CD14-positive monocyte (primary cell): ENCODE measurements around the gene SNRPD2. TPM values are rescaled to one million over a fixed set of nuclear protein-coding genes. Genes with fewer than 3 reads are reported as not detected.

ENCODE experiments used
- DNase-seq, 3 donors: peaks; one replicate each; pipeline ENCODE4 v3.0.0-alpha.2; 2011 to 2022
- H2AFZ ChIP-seq: 2 replicates; pipeline ENCODE4 v1.6.0; 2012; ENCODE audit warnings: mild to moderate bottlenecking, low read depth, low read length, inconsistent platforms; ENCODE audit not compliant: insufficient read depth, poor library complexity, severe bottlenecking
- H3K27ac ChIP-seq, 2 donors: 1 replicate in 1 of 2; 2 replicates in 1 of 2; pipeline ENCODE4 v1.5.1; 2012 to 2013; ENCODE audit warnings: low read length in 2 of 2, control low read depth in 1 of 2, inconsistent platforms in 1 of 2, low read depth in 1 of 2, mild to moderate bottlenecking in 1 of 2
- H3K27me3 ChIP-seq, 2 donors: one replicate each; pipeline versions ENCODE4 v1.6.0 to v1.6.1; 2011 to 2013; ENCODE audit warnings: low read length in 2 of 2; ENCODE audit not compliant: control insufficient read depth in 2 of 2, insufficient read depth in 2 of 2
- H3K36me3 ChIP-seq, 2 donors: replicated peaks in 1 of 2; 1 replicate in 1 of 2; 2 replicates in 1 of 2; pipeline versions ENCODE4 v1.5.1 to v1.6.1; 2012 to 2013; ENCODE audit warnings: low read length in 2 of 2, control low read depth in 1 of 2, inconsistent platforms in 1 of 2, mild to moderate bottlenecking in 1 of 2; ENCODE audit not compliant: insufficient read depth in 2 of 2, control insufficient read depth in 1 of 2
- H3K4me1 ChIP-seq, 2 donors: 1 replicate in 1 of 2; 2 replicates in 1 of 2; pipeline versions ENCODE4 v1.5.1 to v1.6.1; 2012 to 2013; ENCODE audit warnings: low read length in 2 of 2, control low read depth in 1 of 2, inconsistent platforms in 1 of 2, mild to moderate bottlenecking in 1 of 2, moderate library complexity in 1 of 2; ENCODE audit not compliant: insufficient read depth in 2 of 2, control insufficient read depth in 1 of 2
- H3K4me2 ChIP-seq: replicated peaks from 2 replicates; pipeline ENCODE3; 2012; ENCODE audit warnings: low read length, moderate library complexity, mild to moderate bottlenecking; ENCODE audit not compliant: poor library complexity, severe bottlenecking; ENCODE audit errors: extremely low read depth
- H3K4me3 ChIP-seq, 3 experiments: fragments of 200-600 bp in 1 of 3; sonication (generic) in 1 of 3; replicated peaks in 1 of 3; 1 replicate in 2 of 3; 2 replicates in 1 of 3; pipeline ENCODE4 v1.5.1; 2011 to 2013; ENCODE audit warnings: low read length in 3 of 3, mild to moderate bottlenecking in 3 of 3, control low read depth in 2 of 3, low read depth in 2 of 3, inconsistent platforms in 1 of 3, moderate library complexity in 1 of 3
- H3K79me2 ChIP-seq: 2 replicates; pipeline ENCODE4 v1.6.0; 2012; ENCODE audit warnings: mild to moderate bottlenecking, control low read depth, inconsistent platforms, low read length, moderate library complexity; ENCODE audit not compliant: insufficient read depth
- H3K9ac ChIP-seq: 2 replicates; pipeline ENCODE4 v1.6.0; 2017; ENCODE audit warnings: low read length, mild to moderate bottlenecking; ENCODE audit not compliant: insufficient read depth, poor library complexity, severe bottlenecking
- H3K9me3 ChIP-seq, 2 donors: replicated peaks in 1 of 2; 1 replicate in 1 of 2; 2 replicates in 1 of 2; pipeline versions ENCODE4 v1.5.1 to v1.6.1; 2012 to 2013; ENCODE audit warnings: low read length in 2 of 2, control low read depth in 1 of 2; ENCODE audit not compliant: control insufficient read depth in 1 of 2, insufficient read depth in 1 of 2
- H4K20me1 ChIP-seq: 2 replicates; pipeline ENCODE4 v1.6.0; 2012; ENCODE audit warnings: mild to moderate bottlenecking, low read length, control low read depth, moderate library complexity; ENCODE audit not compliant: insufficient read depth
- H3K27ac Mint-ChIP-seq, 7 donors: one replicate each; pipeline ENCODE4 v1.8.0; 2020; ENCODE audit warnings: mild to moderate bottlenecking in 7 of 7, mixed read lengths in 7 of 7, moderate library complexity in 6 of 7, inconsistent platforms in 2 of 7
- H3K27me3 Mint-ChIP-seq, 3 donors: one replicate each; pipeline ENCODE4 v1.8.0; 2021 to 2022; ENCODE audit warnings: low read depth in 3 of 3, mild to moderate bottlenecking in 3 of 3, mixed read lengths in 3 of 3, moderate library complexity in 3 of 3, inconsistent platforms in 1 of 3
- H3K36me3 Mint-ChIP-seq, 2 donors: one replicate each; pipeline ENCODE4 v1.8.0; 2020; ENCODE audit warnings: mixed read lengths in 2 of 2, inconsistent platforms in 1 of 2, mild to moderate bottlenecking in 1 of 2
- H3K4me1 Mint-ChIP-seq: one replicate; pipeline ENCODE4 v1.8.0; 2020; ENCODE audit warnings: mild to moderate bottlenecking, mixed read lengths
- H3K4me3 Mint-ChIP-seq, 2 donors: one replicate each; pipeline ENCODE4 v1.8.0; 2020; ENCODE audit warnings: mild to moderate bottlenecking in 2 of 2, mixed read lengths in 2 of 2, moderate library complexity in 1 of 2
- H3K9me3 Mint-ChIP-seq, 7 donors: one replicate each; pipeline ENCODE4 v1.8.0; 2020 to 2022; ENCODE audit warnings: mixed read lengths in 7 of 7, mild to moderate bottlenecking in 6 of 7, moderate library complexity in 6 of 7, inconsistent platforms in 2 of 7
- WGBS: methylation state at CpG from one replicate; pipeline ENCODE4 v1.1.5; 2013; ENCODE audit warnings: missing lambda C conversion rate; ENCODE audit not compliant: insufficient coverage; 5-methylcytosine and 5-hydroxymethylcytosine counted together
- intact Hi-C, 2 donors: fragments of 100-400 bp; cut with micrococcal nuclease; formaldehyde crosslinking; loops; one replicate each; pipeline versions ENCODE4 v1.15.0 to v1.15.1; 2023
- polyA plus RNA-seq, 3 donors: library from polyadenylated mRNA; depleted of rRNA in 1 of 3; unstranded in 2 of 3; stranded (reverse) in 1 of 3; fragments of 300-500 nt in 2 of 3; fragments of >200 nt in 1 of 3; fragmentation: Illumina TruSeq in 2 of 3; gene quantifications; 1 replicate in 2 of 3; 2 replicates in 1 of 3; pipeline ENCODE4 v1.2.3, GENCODE V29; 2012 to 2021
- TF ChIP-seq, protein P1 (sequence below): fragments of 200-600 bp; IDR thresholded peaks from one replicate; pipeline ENCODE4 v1.8.0; 2022; ENCODE audit warnings: antibody characterized with exemption, mild to moderate bottlenecking

SNRPD2 gene
- polyA plus RNA-seq, 3 donors, result 251 to 516 (median 491) TPM

- H3K4me3 ChIP-seq, result peak overlapping the region; percentile 45 to 90 (median 49)
- Mint-ChIP-seq H3K9me3 (no peaks in the 10 kb centered on the region), H3K4me3 (peak overlapping the region; percentile 93 to 98), H3K4me1 (peaks cover 33% of the 10 kb centered on the region), H3K27ac (peak overlapping the region; percentile 90 to 96 (median 93)), H3K36me3 (peaks cover 14 to 38% of the 10 kb centered on the region in 2 donors), H3K27me3 (peaks cover 0 to 3% (median 3%) of the 10 kb centered on the region in 3 donors)
- intact Hi-C loops, result loop anchor here (1.0 to 2.0 kb wide), 2 partner anchors 14 to 23 kb away; partner anchors contain the start of gene FBXO46 (in 2 of the 2)
- H3K4me1 ChIP-seq, result peaks cover 21 to 29% of the 10 kb centered on the region in 2 donors
- TF ChIP-seq, protein P1, sequence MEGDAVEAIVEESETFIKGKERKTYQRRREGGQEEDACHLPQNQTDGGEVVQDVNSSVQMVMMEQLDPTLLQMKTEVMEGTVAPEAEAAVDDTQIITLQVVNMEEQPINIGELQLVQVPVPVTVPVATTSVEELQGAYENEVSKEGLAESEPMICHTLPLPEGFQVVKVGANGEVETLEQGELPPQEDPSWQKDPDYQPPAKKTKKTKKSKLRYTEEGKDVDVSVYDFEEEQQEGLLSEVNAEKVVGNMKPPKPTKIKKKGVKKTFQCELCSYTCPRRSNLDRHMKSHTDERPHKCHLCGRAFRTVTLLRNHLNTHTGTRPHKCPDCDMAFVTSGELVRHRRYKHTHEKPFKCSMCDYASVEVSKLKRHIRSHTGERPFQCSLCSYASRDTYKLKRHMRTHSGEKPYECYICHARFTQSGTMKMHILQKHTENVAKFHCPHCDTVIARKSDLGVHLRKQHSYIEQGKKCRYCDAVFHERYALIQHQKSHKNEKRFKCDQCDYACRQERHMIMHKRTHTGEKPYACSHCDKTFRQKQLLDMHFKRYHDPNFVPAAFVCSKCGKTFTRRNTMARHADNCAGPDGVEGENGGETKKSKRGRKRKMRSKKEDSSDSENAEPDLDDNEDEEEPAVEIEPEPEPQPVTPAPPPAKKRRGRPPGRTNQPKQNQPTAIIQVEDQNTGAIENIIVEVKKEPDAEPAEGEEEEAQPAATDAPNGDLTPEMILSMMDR, result no peak
- peak overlapping the region; percentile 74 for H2AFZ ChIP-seq
- peaks cover 16 to 26% of the 10 kb centered on the region in 2 donors for H3K36me3 ChIP-seq
- H3K9ac ChIP-seq, result peak overlapping the region; percentile 61
- H3K27ac ChIP-seq, result peak overlapping the region in 1 of 2 donors; percentile 57
- peaks cover 56% of the 10 kb centered on the region for H3K79me2 ChIP-seq
- WGBS, result 2% methylated on average over 21 of the region's 24 CpGs
- H4K20me1 ChIP-seq, result peaks cover 38% of the 10 kb centered on the region
- H3K4me2 ChIP-seq, result peak overlapping the region; percentile 85
- no peak for DNase-seq
- H3K27me3 ChIP-seq, result no peaks in the 10 kb centered on the region
- H3K9me3 ChIP-seq, result no peaks in the 10 kb centered on the region
These were observed 24.8 kb upstream of the SNRPD2 start for GRCh38 chr19:45716359-45717130.

GRCh38 chr19:45715139-45715538 is 23.4 kb upstream of the SNRPD2 start:
- peaks cover 25 to 40% of the 10 kb centered on the region in 2 donors for H3K36me3 Mint-ChIP-seq
- H3K9me3 Mint-ChIP-seq, result no peaks in the 10 kb centered on the region
- H3K9me3 ChIP-seq, result no peaks in the 10 kb centered on the region
- no peaks in the 10 kb centered on the region for H3K27me3 ChIP-seq
- H3K79me2 ChIP-seq, result peaks cover 56% of the 10 kb centered on the region
- no peak overlapping the region for H3K4me3 ChIP-seq
- no peak for DNase-seq
- H3K27ac ChIP-seq, result no peak overlapping the region
- H3K27ac Mint-ChIP-seq, result no peak overlapping the region
- H3K36me3 ChIP-seq, result peaks cover 21 to 36% of the 10 kb centered on the region in 2 donors
- H3K27me3 Mint-ChIP-seq, result peaks cover 0 to 3% (median 3%) of the 10 kb centered on the region in 3 donors
- intact Hi-C loops, result no loop called here
- peaks cover 52% of the 10 kb centered on the region for H4K20me1 ChIP-seq
- no peak overlapping the region for H3K4me3 Mint-ChIP-seq
- H3K4me2 ChIP-seq, result no peak overlapping the region
- WGBS, result 100% methylated on average over 2 of the region's 3 CpGs
- peaks cover 25% of the 10 kb centered on the region for H3K4me1 Mint-ChIP-seq
- no peak overlapping the region for H3K9ac ChIP-seq
- peaks cover 14 to 18% of the 10 kb centered on the region in 2 donors for H3K4me1 ChIP-seq
- no peak overlapping the region for H2AFZ ChIP-seq
- TF ChIP-seq, protein P1, result no peak
